ENCODE results near the gene ABCD4. TPM values are rescaled to one million over a fixed set of nuclear protein-coding genes. Genes with fewer than 3 reads are reported as not detected.

Gene ABCD4
- total and polyA plus RNA-seq, 10 donors = 37.2 to 99.4 (median 68.8) TPM

GRCh38 chr14:74289801-74290200 lies 12.9 kb downstream of the ABCD4 start:
- no peaks in the 10 kb centered on the region for H3K27me3 ChIP-seq (replicated peaks in 1 of 7)
- H3K27ac ChIP-seq = no peak overlapping the region
- 86 to 90% (median 88%) methylated on average over 5 of the region's 5 CpGs; no CpG with 5 or more reads in 1 of the 5 donors for WGBS, 5 donors
- TF ChIP-seq CTCF (IDR thresholded peaks at IDR 0.05 in 8 of 11, conservative IDR thresholded peaks at IDR 0.05 in 3 of 11) (no peak), POLR2A (IDR thresholded peaks at IDR 0.05) (no peak), POLR2AphosphoS5 (IDR thresholded peaks at IDR 0.05) (no peak)
- DNase-seq = no peak
- no peaks in the 10 kb centered on the region for H3K9me3 ChIP-seq
- no peak overlapping the region for H3K4me3 ChIP-seq
- peaks cover 0 to 99% (median 82%) of the 10 kb centered on the region in 6 donors for H3K36me3 ChIP-seq
- no peaks in the 10 kb centered on the region for H3K4me1 ChIP-seq
- intact Hi-C loops (cut with DNase I; ENCODE audit: low total_unique reads) = no loop called here

GRCh38 chr14:74286736-74287135 lies 16.0 kb downstream of the ABCD4 start:
- WGBS, 5 donors = 82 to 91% (median 88%) methylated on average over 4 to 7 of the region's 7 CpGs
- no peaks in the 10 kb centered on the region for H3K27me3 ChIP-seq (replicated peaks in 1 of 7)
- H3K36me3 ChIP-seq = peaks cover 0 to 100% (median 86%) of the 10 kb centered on the region in 6 donors
- no peaks in the 10 kb centered on the region for H3K9me3 ChIP-seq
- intact Hi-C loops (cut with DNase I; ENCODE audit: low total_unique reads) = no loop called here
- TF ChIP-seq POLR2A (IDR thresholded peaks at IDR 0.05) = no peak
- no peak for TF ChIP-seq POLR2AphosphoS5 (IDR thresholded peaks at IDR 0.05)
- TF ChIP-seq CTCF (IDR thresholded peaks at IDR 0.05 in 8 of 11, conservative IDR thresholded peaks at IDR 0.05 in 3 of 11) = no peak
- H3K27ac ChIP-seq = no peak overlapping the region
- no peak overlapping the region for H3K4me3 ChIP-seq
- H3K4me1 ChIP-seq = no peaks in the 10 kb centered on the region
- no peak for DNase-seq

GRCh38 chr14:74281069-74281468 lies 21.7 kb downstream of the ABCD4 start:
- no peaks in the 10 kb centered on the region for H3K4me1 ChIP-seq
- 91 to 100% (median 96%) methylated on average over 2 of the region's 2 CpGs for WGBS, 5 donors
- H3K27ac ChIP-seq = no peak overlapping the region
- H3K36me3 ChIP-seq = peaks cover 0 to 51% (median 31%) of the 10 kb centered on the region in 6 donors
- peaks cover 0 to 32% (median 16%) of the 10 kb centered on the region in 8 donors for H3K9me3 ChIP-seq
- intact Hi-C loops (cut with DNase I; ENCODE audit: low total_unique reads) = no loop called here
- no peak for TF ChIP-seq POLR2AphosphoS5 (IDR thresholded peaks at IDR 0.05)
- TF ChIP-seq POLR2A (IDR thresholded peaks at IDR 0.05) = no peak
- TF ChIP-seq CTCF (IDR thresholded peaks at IDR 0.05 in 8 of 11, conservative IDR thresholded peaks at IDR 0.05 in 3 of 11) = no peak
- H3K27me3 ChIP-seq (replicated peaks in 1 of 7) = no peaks in the 10 kb centered on the region
- no peak overlapping the region for H3K4me3 ChIP-seq
- DNase-seq = no peak

GRCh38 chr14:74278080-74278479 lies 24.7 kb downstream of the ABCD4 start:
- intact Hi-C loops (cut with DNase I; ENCODE audit: low total_unique reads) = no loop called here
- no peaks in the 10 kb centered on the region for H3K27me3 ChIP-seq (replicated peaks in 1 of 7)
- 86 to 94% (median 86%) methylated on average over 2 of the region's 2 CpGs for WGBS, 5 donors
- peaks cover 0 to 21% (median 4%) of the 10 kb centered on the region in 6 donors for H3K36me3 ChIP-seq
- H3K27ac ChIP-seq = no peak overlapping the region
- no peaks in the 10 kb centered on the region for H3K4me1 ChIP-seq
- no peak overlapping the region for H3K4me3 ChIP-seq
- H3K9me3 ChIP-seq = peaks cover 0 to 32% (median 16%) of the 10 kb centered on the region in 8 donors
- no peak for DNase-seq
- TF ChIP-seq CTCF (IDR thresholded peaks at IDR 0.05 in 8 of 11, conservative IDR thresholded peaks at IDR 0.05 in 3 of 11) (no peak), POLR2AphosphoS5 (IDR thresholded peaks at IDR 0.05) (no peak), POLR2A (IDR thresholded peaks at IDR 0.05) (no peak)
